GM21723 (cell line): Measurements from ENCODE around the gene RIPOR3.
"Not testable (repeated sequence)": the region's sequence is repeated elsewhere in the genome, so short reads cannot be mapped to it uniquely, and the experiment has no call there.

ENCODE experiments used
- ATAC-seq: cut with Tn5 transposase; IDR thresholded peaks from one replicate; pipeline ENCODE4 v1.9.1; 2021; ENCODE audit warnings: mild to moderate bottlenecking, moderate library complexity; ENCODE audit not compliant: unreplicated experiment

Gene RIPOR3

DNA sequence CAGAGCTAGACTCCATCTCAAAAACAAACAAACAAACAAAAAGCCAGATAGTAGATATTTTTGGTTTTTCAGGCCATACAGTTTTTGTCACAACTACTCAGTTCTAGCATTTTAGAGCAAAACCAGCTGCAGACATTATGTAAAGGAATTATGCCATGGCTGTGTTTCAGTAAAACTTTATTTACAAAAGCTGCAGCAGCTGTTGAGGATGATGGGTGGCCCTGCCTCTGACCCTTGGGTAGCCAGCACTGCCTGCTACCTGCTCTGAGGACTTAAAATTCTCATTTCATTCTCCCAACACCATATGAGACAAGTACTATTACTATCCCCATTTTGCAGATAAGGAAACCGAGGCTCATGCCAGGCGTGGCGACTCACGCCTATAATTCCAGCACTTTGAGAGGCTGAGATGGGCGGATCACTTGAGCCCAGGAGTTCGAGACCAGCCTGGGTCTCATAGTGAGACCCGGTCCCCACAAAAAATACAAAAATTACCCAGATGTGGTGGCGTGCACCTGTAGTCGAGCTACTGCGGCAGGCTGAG, 56.3 kb downstream of the RIPOR3 start:
- no peak for ATAC-seq

DNA sequence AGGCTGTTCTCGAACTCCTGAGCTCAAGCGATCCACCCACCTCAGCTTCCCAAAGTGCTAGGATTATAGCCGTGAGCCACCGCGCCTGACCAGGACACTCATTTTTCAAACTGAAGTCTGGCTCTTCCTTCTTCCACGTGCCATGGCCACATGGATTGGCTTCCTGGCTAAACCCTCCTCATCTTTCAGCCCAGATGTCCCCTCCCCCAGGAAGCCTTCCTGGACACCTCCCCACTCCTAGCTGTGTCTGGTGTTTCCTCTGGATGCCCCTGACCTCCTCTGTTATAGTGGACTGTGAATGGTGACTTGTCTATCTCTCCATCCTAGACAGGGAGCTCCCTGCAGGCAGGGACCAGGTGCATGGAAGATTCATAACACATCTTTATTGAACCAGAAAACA, 57.2 kb downstream of the RIPOR3 start:
- ATAC-seq, result no peak

DNA sequence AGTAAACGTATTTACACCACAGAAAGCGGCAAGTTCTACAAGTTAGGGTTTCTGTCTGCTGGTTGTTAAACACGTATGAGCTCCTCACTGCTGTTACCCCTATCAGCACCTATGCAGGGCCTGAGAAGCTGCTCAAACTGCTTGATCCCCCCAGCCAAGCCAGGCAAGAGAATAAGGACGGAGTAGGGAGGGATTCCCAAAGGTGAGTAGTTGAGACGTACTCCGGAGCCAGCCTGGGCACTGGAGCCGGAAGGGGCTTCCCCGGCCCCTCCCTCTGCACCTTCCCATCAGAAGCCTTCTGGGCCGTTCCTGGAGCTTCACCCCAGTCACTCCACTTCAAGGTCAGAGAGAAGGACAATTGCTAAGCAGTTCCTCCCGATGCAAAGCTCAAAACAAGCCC, 58.0 kb downstream of the RIPOR3 start:
- ATAC-seq, result no peak

DNA sequence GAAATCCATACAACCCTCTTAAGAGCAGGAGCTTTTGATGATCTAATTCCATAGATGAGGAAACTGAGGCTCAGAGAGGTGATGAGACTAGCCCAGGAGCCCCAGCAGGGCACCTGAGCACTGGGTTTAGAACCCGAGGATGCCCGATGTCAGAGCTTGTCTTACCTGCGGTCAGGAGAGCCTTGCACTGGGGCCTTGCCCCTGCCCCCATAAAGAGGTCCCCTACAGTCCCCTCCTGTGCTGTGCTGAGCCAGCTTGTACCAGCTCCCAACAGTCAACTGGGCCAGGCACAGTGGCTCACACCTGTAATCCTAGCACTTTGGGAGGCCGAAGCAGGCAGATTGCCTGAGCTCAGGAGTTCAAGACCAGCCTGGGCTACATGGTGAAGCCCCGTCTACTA, 58.6 kb downstream of the RIPOR3 start:
- ATAC-seq, result no peak

DNA sequence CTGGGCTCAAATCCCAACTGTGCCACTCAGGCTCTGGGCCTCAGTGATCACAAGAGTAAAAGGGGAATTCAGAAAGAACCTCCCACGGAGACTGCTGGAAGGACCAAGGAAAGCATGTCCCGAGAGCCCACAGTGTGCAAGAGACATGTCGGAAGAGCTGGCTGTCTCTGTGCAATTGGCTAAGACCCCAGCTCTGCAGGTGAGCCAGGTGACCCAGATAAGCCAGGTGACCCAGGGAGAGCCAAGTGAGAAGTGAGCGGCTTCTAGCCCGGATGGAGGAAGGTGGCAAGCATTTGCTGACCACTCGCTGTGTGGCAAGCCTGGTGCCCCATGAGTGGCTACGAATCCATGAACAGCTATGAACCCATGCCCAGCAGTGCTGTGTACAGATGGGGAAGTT, 59.1 kb downstream of the RIPOR3 start:
- no peak for ATAC-seq

DNA sequence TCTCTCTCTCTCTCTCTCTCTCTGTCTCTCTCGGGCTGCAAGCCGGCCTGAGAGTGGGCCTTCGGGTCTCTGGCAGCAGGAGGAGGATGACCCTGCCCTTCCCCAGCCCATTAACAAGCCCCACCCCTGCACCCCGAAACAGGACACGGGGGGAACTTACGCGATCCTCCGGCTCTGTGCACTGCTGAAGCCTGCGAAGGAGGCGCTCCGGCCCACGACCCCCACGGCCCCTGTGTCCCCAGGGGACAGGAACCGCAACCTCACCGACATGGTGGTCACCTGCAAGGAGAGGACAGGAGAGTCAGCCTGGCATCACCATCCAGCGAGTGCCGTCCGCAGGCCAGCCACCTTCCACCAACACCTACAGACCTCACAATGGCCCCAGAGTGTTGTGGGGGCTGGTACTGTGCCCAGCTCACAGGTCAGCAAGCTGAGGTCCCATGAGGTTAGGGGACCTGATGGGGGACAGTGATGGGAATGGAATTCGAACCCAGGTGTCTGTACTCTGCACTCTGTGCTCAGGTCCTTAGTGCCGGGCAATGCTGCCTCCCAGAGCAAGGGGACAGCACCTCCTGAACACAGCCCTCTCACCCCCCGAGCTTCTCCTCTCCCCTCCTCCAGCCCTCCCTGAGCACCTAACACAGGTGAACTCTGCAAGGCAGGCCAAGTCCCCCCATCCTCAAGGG, 60.6 kb downstream of the RIPOR3 start:
- ATAC-seq, result no peak

DNA sequence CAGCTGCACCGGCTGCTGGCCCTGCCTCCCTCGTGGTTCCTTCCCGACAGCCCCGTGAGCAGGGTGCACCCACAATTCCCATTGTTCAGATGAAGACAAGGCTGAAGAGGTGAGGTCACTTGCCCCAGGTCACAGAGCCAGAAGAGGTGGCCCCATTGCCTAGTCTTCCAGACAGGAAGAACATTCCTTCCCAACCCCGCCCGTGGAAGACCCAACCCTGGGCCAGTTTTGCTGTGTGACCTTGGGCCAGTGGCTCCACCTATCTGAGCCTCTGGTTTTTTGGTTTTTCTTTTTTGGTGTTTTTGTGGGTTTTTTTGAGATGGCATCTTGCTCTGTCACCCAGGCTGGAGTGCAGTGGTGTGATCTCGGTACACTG, 61.7 kb downstream of the RIPOR3 start:
- ATAC-seq, result no peak

DNA sequence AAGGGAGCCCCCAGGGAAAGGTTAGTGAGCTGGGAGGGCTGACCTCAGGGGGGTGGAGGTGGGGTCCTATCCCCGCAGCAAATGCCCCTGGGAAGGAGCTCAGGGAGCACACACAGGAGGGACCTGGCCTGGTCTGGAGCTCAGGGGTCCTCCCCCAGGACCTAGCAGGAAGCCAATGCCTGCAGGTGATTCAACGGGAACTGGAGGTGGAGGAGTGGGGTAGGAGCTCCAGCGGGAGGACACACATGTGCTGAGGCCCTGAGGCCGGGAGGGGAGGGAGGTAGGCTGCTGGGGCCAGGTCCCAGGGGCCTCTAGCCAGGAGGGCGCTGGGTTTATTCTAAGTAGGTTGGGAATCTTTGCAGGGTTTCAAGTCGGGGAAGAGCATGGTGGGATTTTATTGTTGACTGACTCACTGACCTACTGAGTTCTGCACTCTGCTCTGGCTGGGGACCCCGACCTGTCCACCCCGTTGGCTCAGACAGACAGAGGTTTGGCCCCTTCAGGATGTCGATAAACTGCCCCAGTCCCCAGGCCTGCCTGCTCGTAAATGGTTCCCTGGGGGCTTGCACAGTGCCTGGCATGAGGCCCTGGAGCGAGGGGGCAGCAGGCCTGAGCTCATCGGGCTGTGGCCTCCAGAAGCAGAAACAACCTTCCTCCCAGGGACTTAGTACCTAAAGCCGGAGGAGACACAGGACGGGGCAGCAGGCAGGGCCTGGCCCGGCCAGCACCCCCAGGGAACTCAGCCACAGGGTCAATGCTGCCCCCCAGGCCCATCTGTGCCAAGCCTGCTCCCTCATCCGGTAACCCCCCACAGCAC, 62.3 kb downstream of the RIPOR3 start:
- no peak for ATAC-seq

DNA sequence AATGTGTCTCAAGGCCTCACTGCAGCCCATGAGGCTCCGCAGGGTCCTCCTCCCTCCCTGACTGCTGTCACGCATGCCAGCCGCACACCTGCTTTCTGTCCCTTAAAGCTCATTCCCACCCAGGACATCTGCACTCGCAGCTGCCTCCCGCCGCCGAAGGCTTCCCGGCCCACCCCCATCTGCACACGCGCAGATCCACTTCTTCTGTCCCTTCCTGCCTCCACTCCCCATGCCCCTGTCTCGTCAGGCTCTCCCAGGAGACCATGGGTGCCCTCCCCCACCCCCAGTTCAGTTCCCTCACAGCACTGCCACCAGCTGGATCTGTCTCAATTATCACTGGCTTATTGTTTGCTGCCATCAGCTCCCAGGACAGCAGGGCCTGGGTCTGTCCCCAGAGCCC, 63.0 kb downstream of the RIPOR3 start:
- no peak for ATAC-seq

DNA sequence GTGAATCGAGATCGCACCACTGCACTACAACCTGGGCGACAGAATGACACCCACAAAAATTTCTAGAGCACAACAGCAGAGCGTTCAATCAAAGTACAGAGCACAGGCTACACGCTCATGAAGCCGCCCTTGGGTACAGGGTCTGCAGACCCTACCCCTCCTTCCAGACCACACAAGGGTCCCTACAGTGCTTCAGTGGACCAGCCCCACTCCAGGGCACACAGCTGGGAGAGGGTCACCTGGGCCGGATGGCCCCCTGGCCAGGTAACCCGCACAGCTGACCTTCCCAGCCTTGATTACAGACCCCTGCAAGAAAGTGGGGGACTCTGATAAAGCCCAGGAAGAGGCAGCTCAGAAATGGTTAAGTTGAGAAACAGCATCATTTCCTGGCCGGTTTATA, 63.6 kb downstream of the RIPOR3 start:
- ATAC-seq, result no peak

DNA sequence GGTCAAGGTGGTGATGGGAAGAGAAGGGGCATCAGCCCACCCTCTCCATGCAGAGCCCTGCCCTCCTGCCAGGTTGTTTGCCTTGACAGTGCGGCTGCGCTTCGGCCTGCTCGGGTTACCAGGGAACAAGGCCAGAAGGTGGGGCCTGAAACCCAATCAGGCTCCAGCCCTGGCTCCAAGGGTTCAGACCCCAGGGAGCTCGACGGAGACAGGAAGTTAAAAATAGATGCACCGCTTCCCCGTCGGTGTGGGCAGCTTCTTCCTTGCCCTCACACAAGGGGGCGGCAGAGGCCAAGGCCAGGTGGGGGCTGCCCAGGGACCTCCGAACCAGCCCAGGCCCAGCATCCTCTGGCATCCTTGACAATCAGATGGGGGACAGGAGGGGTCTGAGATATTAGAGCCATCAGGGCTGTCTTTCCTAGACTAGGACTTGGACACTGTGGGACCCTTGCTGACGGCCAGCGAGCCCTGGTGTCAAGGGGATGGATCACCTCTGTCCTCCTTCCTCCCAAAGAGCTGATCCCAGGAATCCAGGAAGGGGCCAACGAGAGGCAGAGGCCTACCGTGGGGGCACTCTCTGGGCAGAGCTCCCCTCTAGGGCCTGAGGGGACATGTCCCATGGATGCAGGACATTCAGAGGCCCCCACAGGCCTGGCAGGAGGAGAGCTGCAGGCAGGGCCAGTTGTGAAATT, 65.2 kb downstream of the RIPOR3 start:
- no peak for ATAC-seq

DNA sequence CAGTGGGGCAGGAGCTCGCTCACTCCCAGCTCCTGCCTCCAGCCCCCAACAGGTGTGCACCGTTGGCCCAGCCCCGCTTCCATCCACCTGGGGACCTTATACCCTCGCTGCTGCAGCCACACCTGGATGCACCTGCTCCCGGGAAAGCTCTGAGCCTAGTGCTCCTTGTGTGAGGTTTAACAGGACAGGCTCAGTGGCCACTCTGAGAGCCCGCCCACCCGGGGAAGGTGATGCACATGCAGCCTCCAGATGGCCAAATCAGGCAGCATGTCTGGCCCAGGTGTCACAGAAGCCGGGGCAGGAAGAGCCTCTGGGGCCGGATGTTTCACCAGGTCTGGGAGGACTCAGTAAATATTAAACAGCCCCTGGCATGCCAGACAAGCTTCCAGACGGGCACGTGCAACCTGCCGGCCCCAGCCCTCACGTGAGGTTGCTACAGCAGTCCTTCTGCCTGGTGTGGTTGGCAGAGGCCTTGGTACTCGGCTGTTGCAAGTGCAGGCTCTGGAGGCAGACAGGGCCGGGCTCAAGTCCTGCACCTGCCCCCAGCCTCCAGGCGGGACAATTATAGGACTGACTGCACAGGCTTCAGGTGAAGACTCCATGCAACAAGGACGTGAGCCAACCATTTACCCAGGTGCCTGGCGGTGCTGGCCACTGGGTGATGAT, 66.9 kb downstream of the RIPOR3 start:
- ATAC-seq, result no peak

DNA sequence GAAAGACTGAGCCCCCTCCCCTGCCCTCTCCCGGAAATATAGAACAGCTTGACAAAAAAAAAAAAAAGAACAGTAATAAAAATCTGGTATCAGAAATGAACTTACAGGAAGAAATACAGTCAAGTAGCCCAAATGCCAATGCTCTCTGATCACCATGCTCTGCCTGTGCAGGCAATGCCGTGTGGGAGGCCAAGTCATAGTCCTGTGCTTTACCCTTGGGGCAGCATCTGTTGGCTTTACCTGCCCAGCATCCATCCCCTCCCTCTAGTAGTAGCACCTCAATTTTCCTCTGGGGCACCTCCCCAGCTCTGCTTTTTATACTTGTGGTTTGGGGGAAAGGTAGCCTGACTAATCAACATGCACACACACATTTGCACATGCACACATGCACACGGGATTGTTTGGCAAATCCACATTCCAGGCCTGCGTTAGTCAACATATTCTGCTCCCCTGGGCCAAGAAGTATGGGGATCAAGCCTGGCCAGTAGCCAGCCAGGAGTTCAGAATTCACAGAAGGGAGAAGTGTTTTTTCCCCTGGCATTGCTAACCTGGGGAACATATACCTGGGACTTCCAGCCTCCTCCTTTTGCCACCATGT, 70.2 kb downstream of the RIPOR3 start:
- no peak for ATAC-seq

DNA sequence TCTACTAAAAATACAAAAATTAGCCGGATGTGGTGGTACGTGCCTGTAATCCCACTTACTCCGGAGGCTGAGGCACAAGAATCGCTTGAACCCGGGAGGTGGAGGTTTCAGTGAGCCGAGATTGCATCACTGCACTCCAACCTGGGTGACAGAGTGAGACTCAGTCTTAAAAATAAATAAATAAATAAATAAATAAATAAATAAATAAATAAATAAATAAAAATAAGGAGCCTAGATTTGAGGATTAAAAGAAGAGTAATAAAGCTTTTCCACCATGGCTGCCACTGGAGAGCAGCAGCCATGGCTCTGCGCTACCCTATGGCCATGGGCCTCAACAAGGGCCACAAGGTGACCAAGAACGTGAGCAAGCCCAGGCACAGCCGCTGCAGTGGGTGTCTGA, 70.9 kb downstream of the RIPOR3 start:
- ATAC-seq, result not testable (repeated sequence)

DNA sequence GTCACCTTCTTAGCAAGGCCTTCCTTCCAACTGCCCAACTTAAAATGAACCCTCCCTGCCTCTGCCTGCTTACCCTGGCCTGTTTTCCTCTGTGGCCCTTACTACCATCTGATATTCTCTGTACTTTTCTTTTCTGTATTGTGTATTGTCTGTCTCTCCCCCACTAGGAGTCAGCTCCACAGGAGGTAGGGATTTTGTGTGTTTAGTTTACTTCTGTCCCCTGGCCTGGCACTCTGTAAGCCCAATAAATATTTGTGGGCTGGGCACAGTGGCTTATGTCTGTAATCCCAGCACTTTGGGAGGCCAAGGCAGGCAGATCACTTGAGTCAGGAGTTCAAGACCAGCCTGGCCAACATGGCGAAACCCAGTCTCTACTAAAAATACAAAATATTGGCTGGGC, 72.8 kb downstream of the RIPOR3 start:
- no peak for ATAC-seq

DNA sequence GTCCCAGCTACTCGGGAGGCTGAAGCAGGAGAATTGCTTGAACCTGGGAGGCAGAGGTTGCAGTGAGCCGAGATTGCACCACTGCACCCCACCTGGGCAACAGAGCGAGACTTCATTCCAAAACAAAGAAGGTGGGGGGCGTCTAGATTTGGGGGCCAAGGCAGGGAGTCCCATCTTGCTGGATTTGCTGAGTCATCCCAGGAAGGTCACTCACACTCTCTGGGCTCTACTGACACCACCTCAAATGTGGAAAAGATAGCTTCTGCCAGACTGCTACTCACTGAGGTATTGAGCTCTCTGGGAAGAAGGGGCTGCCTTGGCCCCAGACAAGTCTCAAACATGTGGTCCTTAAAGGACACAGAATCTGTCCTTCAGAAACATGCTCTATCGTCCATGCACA, 74.3 kb downstream of the RIPOR3 start:
- ATAC-seq, result no peak

DNA sequence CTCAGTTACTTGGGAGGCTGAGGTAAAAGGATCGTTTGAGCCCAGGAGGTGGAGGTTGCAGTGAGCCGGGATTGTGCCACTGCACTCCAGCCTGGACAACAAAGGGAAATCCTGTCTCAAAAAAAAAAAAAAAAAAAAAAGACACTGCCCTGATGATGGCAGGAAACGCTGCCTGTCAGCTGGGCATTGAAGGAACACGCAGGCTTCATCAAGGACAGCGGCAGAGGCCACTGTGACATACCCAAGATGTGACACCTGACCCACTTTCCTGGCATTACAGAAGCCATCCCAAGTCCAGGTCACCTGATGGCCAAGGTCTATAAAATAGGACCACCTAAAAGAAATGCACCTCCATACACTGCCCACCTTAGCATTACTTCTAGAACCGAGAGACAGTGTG, 75.9 kb downstream of the RIPOR3 start:
- ATAC-seq, result no peak

DNA sequence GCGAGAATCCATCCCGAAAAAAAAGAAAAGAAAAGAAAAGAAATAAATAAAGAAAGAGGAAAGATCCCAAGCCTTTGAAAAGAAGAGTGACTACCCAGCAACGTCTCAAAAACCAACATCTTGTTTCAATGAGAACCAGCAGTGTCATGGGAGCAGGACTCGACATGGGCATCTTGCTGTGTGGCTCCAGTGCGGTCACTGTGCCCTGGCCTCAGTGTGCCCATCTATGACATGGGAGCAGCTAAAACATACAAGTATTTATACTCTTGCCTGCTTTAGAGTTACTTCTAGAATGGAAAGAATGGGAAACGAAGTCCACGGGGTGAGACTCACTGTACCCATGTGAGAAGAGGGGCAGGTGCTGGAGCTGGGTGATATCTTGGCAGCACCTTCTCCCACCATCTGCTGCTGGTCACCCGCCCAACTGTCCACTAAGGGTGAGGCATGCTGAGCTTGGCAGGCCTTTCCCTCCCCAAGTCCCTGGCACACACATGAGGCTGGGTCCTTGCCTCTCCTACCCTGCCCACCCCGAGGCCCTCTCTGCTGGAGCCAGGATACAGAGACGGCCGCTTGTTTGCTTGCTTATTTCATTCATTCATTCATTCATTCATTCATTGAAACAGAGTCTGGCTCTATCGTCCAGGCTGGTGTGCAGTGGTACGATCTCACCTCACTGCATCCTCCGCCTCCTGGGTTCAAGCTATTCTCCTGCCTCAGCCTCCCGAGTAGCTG, 77.7 kb downstream of the RIPOR3 start:
- ATAC-seq, result no peak

DNA sequence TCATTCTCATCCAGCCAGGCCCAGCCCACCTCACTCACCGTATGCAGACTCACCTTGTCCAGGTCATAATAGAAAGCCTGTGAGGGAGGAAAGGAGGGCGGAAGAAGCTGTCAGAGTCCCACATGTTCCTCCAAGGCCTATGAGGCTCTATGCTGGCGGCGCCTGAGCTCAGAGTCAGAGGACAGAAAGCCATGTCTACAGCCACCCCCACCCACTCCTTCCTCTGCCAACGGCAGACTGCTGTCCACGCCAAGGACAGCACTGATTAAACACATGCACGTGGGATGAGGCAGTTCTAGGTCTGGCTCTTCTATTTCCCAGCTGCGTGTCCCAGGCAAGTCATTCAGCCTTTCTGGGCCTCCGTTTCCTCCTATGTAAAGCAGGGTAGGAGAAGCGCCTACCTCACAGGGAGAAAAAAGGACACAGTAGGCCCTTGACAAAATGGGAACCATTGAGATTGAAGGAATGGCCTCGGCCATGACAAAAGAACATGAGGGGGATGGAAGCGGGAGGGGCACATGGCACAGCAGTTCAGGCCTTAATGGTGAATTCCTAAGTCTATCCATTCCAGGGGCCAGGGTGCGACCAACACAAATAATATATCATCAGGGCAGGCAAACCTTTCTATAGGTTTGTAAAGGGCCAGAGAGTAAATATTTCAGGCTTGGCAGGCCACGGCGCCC, 80.1 kb downstream of the RIPOR3 start:
- no peak for ATAC-seq
